Nephron progenitor cell (in vitro differentiated cells): ENCODE results near the gene PCBD2.
"Not testable (repeated sequence)": the region's sequence is repeated elsewhere in the genome, so short reads cannot be mapped to it uniquely, and the experiment has no call there.

Source experiments
- DNase-seq: peaks from one replicate; pipeline ENCODE4 v3.0.0; 2021
- H3K27ac Mint-ChIP-seq: 2 replicates; pipeline ENCODE4 v1.8.0; 2021; ENCODE audit warnings: mild to moderate bottlenecking, moderate library complexity, mixed read lengths
- H3K27me3 Mint-ChIP-seq: 2 replicates; pipeline ENCODE4 v1.8.0; 2021; ENCODE audit warnings: mild to moderate bottlenecking, low read depth, mixed read lengths; ENCODE audit not compliant: poor library complexity
- H3K36me3 Mint-ChIP-seq: 2 replicates; pipeline ENCODE4 v1.8.0; 2021; ENCODE audit warnings: low read depth, mixed read lengths
- H3K4me1 Mint-ChIP-seq: 2 replicates; pipeline ENCODE4 v1.8.0; 2021; ENCODE audit warnings: mixed read lengths
- H3K4me3 Mint-ChIP-seq: 2 replicates; pipeline ENCODE4 v1.8.0; 2021; ENCODE audit warnings: mild to moderate bottlenecking, moderate library complexity, mixed read lengths
- H3K9me3 Mint-ChIP-seq: 2 replicates; pipeline ENCODE4 v1.8.0; 2021; ENCODE audit warnings: mild to moderate bottlenecking, moderate library complexity, mixed read lengths
- CTCF ChIP-seq: fragments of 200-600 bp; sonication (generic); IDR thresholded peaks from 2 replicates; pipeline ENCODE4 v1.5.0; 2021; ENCODE audit warnings: antibody characterized with exemption

Gene PCBD2

DNA sequence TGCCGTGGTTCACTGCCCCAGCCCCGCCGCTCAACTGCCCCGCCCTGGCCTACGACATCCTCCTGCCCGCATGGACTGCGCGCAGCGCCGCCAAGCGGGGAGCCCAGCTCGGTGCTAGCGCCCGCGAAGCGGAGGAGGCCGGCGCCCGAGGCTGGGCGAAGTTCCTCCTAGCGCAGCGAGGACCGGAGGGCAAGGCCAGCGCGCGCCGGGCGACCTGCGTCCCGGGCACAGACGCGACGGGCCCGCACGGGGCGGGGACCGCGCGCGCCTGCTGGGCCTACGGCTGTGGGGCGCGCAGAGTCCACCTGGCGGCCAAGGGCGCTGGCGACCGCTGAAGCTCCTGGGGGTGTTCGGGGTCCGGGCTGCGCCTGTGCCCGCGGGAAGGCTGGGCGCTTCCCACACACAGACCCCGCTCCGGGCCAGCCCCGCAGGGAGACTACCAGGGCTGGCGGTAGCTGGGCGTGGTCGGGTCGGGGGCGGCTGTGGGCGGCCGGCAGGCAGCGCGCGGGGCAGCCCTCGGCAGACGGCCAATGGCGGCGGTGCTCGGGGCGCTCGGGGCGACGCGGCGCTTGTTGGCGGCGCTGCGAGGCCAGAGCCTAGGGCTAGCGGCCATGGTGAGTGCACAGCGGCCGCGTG is at the start of gene PCBD2:
Gene PCBD2, plus strand, starts transcription at position 522 of the 636 bp plus-strand sequence. Its CDS starts 9 bp downstream, at position 531.
- H3K36me3 Mint-ChIP-seq, result peaks cover 6% of the 10 kb centered on the region
- H3K4me1 Mint-ChIP-seq, result peaks cover 9% of the 10 kb centered on the region
- no peaks in the 10 kb centered on the region for H3K9me3 Mint-ChIP-seq
- no peaks in the 10 kb centered on the region for H3K27me3 Mint-ChIP-seq
- DNase-seq, result peak; percentile 92
- peak within 1 kb of the TSS; percentile 92 for H3K4me3 Mint-ChIP-seq
- H3K27ac Mint-ChIP-seq, result peak within 1 kb of the TSS; percentile 89
- peak; percentile 71 for TF ChIP-seq CTCF

GRCh38 chr5:134856465-134856864 is 48.5 kb upstream of the PCBD2 start:
- H3K36me3 Mint-ChIP-seq, result peaks cover 74% of the 10 kb centered on the region
- DNase-seq, H3K27me3 Mint-ChIP-seq, H3K9me3 Mint-ChIP-seq, H3K27ac Mint-ChIP-seq, H3K4me3 Mint-ChIP-seq, H3K4me1 Mint-ChIP-seq: not testable (repeated sequence)

GRCh38 chr5:134857401-134857800 is 47.5 kb upstream of the PCBD2 start:
- Mint-ChIP-seq H3K27me3 (no peaks in the 10 kb centered on the region), H3K4me1 (no peaks in the 10 kb centered on the region), H3K4me3 (no peak overlapping the region), H3K27ac (no peak overlapping the region), H3K36me3 (peaks cover 70% of the 10 kb centered on the region), H3K9me3 (no peaks in the 10 kb centered on the region)
- TF ChIP-seq CTCF, result no peak
- no peak for DNase-seq

- Mint-ChIP-seq H3K9me3 (no peaks in the 10 kb centered on the region), H3K27me3 (no peaks in the 10 kb centered on the region), H3K4me1 (peaks cover 8% of the 10 kb centered on the region), H3K27ac (peak overlapping the region; percentile 39), H3K36me3 (peaks cover 31% of the 10 kb centered on the region), H3K4me3 (no peak overlapping the region)
- DNase-seq, result no peak
- TF ChIP-seq CTCF, result no peak
These were observed 40.2 kb upstream of the PCBD2 start for GRCh38 chr5:134864707-134865106.

GRCh38 chr5:134873494-134873893 is 31.4 kb upstream of the PCBD2 start:
- no peak for DNase-seq
- Mint-ChIP-seq H3K27ac (no peak overlapping the region), H3K36me3 (peaks cover 11% of the 10 kb centered on the region), H3K4me3 (no peak overlapping the region), H3K27me3 (peaks cover 6% of the 10 kb centered on the region), H3K4me1 (peaks cover 27% of the 10 kb centered on the region), H3K9me3 (no peaks in the 10 kb centered on the region)
- TF ChIP-seq CTCF, result no peak

DNA sequence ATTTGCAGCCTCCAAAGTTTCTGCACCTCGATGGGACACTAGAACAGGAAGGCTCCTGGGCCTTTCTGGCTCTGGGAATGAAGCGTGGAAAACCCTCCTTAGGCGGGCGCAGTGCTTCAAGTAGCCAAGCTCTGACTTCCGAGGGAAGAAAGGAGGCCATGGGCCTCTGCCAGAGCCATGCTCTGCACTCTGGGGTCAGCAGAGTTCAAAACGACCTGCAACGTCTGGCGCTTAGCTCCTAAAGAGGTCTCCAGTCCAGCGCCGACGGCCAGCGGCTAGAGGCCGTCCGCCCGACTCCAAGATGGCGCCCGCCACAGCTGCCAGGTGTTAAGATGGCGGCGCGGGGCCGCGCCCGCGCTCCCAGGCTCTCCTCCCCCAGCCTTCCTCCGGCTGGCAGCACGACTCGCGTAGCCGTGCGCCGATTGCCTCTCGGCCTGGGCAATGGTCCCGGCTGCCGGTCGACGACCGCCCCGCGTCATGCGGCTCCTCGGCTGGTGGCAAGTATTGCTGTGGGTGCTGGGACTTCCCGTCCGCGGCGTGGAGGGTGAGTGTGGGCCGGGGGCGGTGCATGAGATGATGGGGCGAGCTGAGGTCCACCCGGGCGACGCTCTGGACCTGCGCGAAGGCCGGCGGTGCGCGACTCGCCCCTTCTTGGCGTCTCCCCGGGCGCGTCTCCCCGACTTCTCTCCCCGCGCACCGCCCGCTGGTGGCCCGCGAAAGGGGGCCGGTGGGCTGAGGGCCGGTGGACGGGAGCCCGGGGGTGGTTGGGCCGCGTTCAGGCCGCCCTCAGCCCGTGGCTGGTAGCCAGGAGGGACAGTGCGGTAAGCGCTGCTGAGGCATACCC is 30.7 kb upstream of the PCBD2 start, which contains the start of gene TXNDC15:
Gene TXNDC15, plus strand, starts transcription at position 385 of the 844 bp plus-strand sequence. Its CDS starts 57 bp downstream, at position 442.
- Mint-ChIP-seq H3K4me3 (peak within 1 kb of the TSS; percentile 94), H3K36me3 (peaks cover 11% of the 10 kb centered on the region), H3K4me1 (peaks cover 27% of the 10 kb centered on the region), H3K27ac (peak within 1 kb of the TSS; percentile 96), H3K9me3 (no peaks in the 10 kb centered on the region), H3K27me3 (peaks cover 10% of the 10 kb centered on the region)
- DNase-seq, result peak; percentile 84
- no peak for TF ChIP-seq CTCF
